GM12875 (cell line): ENCODE data around the gene KCNQ1OT1.

Experiments used
- H3K4me3 ChIP-seq: one replicate; pipeline ENCODE4 v1.5.1; 2011; ENCODE audit warnings: low read depth, low read length, control low read depth
- CTCF ChIP-seq: IDR thresholded peaks from 2 replicates; pipeline ENCODE4 v1.5.1; 2011; ENCODE audit warnings: low read depth, mild to moderate bottlenecking, control low read depth, inconsistent platforms, low read length, moderate library complexity, borderline replicate concordance; ENCODE audit not compliant: insufficient read depth

Gene KCNQ1OT1

GRCh38 chr11:2717561-2718325, 17.9 kb upstream of the KCNQ1OT1 start:
- no peak for TF ChIP-seq CTCF
- no peak overlapping the region for H3K4me3 ChIP-seq

- TF ChIP-seq CTCF = no peak
- no peak overlapping the region for H3K4me3 ChIP-seq
Observed at GRCh38 chr11:2716376-2717095, 16.7 kb upstream of the KCNQ1OT1 start.

- H3K4me3 ChIP-seq = no peak overlapping the region
- TF ChIP-seq CTCF = no peak
Observed at GRCh38 chr11:2715716-2716350, 16.0 kb upstream of the KCNQ1OT1 start.

- H3K4me3 ChIP-seq = no peak overlapping the region
Observed at GRCh38 chr11:2714871-2715270, 15.1 kb upstream of the KCNQ1OT1 start.

GRCh38 chr11:2714463-2714800, 14.6 kb upstream of the KCNQ1OT1 start:
- no peak overlapping the region for H3K4me3 ChIP-seq
- TF ChIP-seq CTCF = no peak

More at GRCh38 chr11:2714871-2715270, 15.1 kb upstream of the KCNQ1OT1 start:
- TF ChIP-seq CTCF = no peak

- no peak for TF ChIP-seq CTCF
- no peak overlapping the region for H3K4me3 ChIP-seq
Observed at GRCh38 chr11:2713661-2714462, 14.1 kb upstream of the KCNQ1OT1 start.
